Superior temporal gyrus (tissue), 1 donor: ENCODE data around the gene ZBTB14.

Source experiments
- DNase-seq: peaks from one replicate; pipeline ENCODE4 v3.0.0-alpha.2; 2016; ENCODE audit errors: extremely low spot score

ZBTB14 gene

DNA sequence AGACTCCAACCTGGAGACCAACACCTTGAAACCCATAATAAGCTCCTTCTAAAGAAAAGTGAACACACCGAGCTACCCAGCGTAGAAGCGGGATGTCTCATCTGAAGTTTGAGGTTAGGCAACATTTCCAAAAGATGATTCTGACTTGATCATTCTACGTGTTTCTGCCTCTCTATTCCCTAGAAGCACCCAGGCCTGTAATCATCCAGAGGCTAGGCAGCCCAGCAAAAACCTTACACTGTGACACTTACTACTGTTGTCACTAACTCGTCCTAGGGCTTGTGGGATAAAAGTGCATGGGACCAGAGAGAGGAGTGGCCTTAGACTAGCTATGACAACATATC lies 1.4 kb downstream of the ZBTB14 start:
- no peak for DNase-seq

DNA sequence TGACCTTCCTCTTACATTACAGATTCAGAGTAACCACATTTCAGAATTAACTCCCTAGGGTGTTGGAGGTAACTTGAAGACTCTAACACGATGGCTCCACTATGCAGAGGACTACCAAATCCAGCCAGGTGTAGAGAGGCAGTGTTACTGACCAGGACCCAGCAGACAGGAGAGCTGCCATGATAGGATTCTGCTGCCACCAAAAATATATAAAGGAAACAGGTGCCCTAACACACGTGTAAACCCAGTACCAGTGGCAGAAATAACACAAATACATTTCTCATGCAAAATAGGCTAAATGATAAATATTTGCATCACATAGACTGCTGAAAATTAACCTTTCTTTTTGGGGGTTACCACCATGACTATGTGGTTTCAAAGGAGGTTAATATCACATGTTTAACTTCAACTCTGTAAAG lies 7.0 kb downstream of the ZBTB14 start:
- DNase-seq: no peak

DNA sequence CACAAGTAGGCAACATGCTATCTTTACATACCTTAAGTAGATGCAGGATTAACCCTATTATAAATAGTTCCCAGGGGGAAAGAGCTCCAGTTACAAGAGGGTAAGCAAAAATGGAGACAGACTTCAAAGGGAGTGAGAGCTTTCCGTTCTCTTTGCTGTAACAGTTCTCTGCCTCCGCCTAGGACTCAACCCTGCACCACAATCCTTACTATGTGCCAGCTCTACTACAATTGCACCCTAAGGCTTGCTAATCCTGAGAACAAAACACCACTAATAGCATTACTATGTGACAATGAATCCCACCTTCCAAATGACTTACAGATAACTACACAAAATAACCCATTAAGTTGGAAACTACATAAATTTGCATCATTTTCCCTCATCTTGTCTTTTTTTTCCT lies 7.7 kb downstream of the ZBTB14 start:
- no peak for DNase-seq

DNA sequence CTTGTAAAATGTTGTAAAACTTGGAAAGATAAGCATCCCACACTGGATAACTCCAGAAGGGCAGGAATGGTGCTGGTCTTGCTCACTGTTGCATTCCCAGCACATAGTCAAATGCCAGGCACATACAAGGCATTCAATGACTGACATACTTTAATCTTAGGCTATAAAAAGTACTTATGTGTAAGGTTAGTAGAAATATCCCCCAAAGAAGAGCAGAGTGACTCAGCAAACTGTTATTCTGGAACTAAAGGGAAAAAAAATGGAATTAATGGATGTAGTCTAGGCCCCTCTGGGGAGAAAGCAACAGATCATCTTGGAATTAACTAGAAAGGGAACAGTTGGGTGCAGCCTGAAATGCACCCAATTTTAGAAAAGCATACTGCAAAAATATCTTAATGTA lies 9.0 kb downstream of the ZBTB14 start:
- DNase-seq: no peak

DNA sequence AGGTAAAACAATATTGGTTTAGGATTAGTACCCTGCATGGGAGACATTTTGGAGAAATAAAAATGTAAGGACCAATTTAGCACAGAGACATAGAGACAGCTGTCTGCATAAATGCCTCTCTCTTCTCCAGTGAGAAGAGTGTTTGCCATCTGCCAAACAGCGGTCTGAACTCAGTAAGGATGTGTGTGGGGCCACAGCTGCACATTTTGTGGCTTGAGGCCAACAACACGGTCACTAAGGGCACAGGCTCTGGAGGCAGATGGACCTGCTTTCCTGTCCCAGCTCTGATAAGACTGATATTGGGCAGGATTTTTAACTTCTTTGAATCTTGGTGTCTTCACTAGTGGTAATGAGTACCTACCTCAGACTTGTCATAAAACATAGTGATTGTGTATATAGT lies 10.2 kb downstream of the ZBTB14 start:
- DNase-seq: no peak

DNA sequence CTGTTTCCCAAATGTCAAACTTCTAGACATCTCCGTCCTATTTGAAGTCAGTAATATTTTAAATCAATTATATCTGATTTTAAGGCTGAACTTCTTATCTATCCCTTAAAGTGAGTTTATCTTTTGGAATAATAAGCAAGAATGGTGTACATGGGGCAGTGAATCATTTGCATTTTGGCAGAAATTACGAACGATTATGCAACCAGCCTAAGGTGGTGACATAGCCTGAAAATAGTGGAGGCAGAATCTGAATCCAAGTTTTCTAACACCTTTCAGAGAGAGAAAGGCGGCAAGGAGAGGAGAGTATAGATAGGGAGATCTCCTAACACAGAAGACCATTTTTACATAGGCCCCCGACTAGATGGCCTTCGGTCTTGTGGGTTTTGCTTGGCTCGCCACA lies 10.7 kb downstream of the ZBTB14 start:
- no peak for DNase-seq

DNA sequence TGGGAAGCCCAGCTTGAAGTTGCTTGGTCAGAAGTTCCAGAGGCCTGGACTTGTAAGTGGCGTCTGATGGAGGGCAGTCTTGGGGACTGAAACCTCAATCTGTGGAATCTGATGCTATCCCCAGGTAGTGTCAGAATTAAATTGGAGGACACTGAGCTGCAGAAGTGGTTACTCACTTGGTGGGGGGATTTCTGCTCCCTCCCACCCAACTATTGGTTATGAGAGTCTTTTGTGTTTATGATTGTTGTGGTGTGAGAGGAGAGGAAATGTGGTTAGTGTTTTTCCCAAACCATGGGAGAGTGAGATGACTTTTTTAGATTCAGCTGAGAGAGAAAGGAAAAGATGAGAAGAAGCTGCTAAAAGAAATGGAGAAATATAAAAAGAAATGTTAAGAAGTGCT lies 12.8 kb downstream of the ZBTB14 start:
- DNase-seq: no peak

DNA sequence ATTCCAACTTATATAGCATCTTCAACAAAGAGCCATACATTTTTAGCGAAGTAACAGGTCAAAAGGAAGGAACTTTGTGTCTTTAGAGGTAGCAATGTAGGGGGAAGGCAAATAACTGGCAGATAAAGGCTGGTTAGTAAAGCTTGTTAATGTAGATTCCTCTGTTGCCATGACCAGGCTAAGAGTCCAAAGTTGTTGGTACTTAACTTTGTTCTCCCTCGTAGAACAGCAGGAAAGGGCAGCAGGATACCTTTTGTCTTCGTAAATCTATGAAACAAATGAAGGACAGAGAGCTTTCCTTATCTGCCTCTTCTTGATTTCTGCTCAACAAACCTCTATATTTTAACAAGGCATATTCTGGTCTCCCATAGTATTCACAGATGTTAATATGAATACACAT lies 18.6 kb downstream of the ZBTB14 start:
- DNase-seq: no peak

DNA sequence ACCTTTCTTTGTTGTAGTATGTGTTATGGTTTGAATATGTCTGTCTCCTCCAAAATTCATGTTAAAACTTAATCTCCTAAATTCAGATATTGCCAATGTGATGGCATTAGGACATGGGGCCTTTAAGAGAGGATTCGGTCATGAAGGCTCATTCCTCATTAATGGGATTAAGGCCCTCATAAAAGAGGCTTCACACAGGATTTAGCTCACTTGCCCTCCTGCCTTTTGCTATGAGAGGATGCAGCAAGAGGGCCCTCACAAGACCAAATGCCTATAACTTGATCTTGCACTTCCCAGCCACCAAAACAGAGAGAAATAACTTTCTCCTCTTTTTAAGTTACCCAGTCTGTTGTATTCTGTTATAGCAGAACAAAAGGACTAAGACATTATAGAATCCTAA lies 19.7 kb downstream of the ZBTB14 start:
- no peak for DNase-seq

DNA sequence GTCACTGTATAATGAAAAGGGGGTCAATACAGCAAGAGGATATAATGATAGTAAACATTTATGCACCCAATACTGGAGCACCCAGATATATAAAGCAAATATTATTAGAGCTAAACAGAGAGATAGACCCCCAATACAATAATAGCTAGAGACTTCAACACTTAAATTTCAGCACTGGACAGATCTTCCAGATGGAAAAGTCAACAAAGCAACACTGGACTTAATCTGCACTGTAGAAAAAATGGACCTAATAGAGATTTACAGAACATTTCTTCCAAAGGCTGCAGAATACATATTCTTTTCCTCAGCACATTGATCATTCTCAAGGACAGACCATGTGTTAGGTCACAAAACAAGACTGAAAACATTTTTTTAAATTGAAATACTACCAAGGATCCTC lies 26.7 kb downstream of the ZBTB14 start:
- no peak for DNase-seq

DNA sequence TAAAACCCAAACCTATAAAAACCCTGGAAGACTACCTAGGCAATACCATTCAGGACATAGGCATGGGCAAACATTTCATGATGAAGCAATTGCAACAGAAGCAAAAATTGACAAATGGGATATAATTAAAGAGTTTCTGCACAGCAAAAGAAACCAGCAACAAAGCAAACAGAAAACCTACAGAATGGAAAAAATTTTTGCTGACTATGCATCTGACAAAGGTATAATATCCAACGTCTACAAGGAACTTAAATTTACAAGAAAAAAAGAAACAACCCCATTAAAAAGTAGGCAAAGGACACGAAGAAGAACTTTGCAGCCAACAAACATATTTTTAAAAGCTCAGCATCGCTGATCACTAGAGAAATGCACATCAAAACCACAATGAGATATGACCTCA lies 28.8 kb downstream of the ZBTB14 start:
- DNase-seq: no peak

DNA sequence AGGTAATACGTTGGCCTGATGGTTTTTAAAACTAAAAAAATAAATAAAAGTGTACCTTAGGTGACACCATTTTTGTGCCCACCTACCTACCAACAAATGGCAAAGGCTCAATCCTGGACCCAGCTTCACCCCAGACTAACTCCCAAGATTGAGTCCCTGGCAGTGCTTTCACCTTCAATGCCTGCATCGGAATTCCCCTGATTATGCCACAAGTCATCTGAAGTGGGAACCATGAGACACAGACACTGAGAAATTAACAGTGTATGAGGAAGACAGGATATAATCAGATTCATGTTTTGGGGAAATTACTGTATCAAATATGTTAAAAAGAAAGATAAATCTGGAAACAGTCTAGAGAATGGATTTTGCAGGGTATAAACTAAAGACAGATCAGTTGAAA lies 41.6 kb downstream of the ZBTB14 start:
- DNase-seq: no peak

DNA sequence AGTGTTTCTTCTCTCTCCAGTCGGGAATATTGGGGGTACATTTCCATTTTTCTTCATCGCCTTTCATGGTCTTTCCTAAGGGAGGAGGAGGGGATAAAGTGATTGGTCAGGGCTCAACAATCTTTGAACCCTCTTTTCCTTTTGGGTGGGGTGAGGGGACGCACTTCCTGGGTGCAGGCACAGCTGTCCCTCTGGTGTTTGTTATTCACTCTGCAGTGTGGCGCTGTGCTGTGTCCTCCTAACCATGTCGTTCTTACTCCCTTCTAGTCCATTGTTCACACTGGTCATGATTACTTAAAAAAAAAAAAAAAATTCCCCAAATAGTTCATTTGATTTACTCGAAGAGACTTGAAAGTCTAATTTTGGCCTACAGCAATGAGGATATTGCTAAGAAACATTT lies 44.4 kb downstream of the ZBTB14 start:
- DNase-seq: no peak

DNA sequence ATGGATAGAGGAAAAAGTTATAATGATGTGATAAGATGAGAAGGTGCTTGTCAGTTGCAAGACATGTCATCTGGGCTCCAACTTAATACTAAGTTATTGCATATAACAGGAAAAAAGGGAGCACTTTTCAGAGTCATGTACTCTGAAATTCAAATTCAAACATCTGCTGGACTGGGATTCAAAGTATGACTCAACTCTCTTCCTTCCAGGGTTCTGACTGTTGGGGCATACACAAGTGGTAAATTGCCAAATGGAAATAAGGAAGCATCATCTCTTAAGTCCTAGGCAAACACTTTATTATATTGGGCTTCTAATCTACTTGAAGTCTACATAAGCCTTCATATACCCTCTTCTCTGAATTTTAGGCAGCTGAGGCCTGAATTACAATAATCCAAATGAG lies 44.9 kb downstream of the ZBTB14 start:
- no peak for DNase-seq

DNA sequence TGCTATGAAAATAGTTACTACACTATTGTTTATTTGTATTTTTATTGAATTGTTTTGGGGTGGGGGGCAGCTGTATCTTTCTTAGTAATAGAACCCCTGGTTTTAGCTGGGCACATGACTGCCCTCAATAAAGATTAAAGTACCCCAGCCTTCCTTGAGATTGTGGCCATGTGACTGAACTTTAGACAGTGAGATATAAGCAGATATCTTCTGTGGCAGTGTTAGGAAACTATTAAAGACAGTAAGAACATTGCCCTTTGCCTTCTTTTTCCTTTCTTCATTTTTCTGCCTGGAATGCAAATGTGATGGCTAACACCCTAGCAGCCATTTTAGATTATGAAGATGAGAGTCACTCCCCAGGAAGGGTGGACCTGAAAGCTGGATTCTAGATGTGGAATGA lies 50.6 kb downstream of the ZBTB14 start:
- no peak for DNase-seq

DNA sequence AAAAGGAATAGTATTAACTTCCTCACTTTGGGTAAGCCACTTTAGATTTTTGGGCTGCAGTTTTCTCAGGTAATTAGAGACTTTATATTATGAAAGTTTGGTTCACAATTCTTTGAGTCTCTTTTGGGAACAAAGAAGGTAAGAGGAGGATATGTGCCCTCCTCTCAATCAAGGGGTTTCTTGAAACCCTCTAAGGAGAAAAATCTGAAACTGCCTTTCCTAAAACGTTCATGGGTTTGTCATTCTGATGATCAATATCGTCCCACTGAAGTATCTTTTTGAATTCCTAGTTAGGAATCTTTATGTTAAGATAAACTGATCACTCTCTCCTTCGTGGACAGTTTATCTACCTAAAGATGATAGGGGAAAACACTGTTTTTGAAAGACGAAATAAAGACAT lies 56.1 kb downstream of the ZBTB14 start:
- DNase-seq: no peak
